ENCODE data around the gene DTX4.

DNA sequence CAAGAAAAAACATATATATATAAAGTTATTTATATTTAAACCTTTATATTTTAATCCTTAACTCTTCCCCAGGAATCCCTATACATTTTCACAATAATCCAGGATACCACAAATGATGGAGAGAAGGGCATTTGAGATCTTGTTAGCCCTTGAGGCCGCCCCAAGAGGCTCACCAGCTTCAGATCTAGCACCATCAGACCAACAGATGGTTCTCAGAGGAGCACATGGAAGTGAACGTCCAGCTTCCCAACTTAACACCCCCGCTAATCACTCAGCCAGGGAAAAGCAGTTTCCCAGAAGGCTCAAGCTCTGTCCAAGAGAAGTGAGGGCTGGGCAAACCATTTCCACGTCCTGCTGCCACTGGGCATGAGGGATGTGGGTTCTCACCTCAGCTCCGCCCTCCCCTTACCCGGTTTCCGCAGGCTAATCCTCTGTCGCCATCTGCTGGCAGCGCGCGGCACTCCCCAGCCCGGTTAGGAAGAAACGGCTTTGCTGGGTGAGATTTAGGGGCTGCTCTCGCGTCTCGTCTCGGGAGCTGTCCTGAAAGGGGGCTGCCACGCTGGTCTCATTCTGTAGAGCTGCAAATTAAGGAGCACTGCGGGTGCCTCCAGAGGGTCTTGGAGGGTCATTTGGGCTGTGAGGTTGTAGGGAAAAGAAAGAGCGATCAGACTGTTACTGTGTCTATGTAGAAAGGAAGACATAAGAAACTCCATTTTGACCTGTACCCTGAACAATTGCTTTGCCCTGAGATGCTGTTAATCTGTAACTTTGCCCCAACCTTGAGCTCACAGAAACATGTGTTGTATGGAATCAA, 36.1 kb upstream of the DTX4 start:
- TF ChIP-seq, protein P1, sequence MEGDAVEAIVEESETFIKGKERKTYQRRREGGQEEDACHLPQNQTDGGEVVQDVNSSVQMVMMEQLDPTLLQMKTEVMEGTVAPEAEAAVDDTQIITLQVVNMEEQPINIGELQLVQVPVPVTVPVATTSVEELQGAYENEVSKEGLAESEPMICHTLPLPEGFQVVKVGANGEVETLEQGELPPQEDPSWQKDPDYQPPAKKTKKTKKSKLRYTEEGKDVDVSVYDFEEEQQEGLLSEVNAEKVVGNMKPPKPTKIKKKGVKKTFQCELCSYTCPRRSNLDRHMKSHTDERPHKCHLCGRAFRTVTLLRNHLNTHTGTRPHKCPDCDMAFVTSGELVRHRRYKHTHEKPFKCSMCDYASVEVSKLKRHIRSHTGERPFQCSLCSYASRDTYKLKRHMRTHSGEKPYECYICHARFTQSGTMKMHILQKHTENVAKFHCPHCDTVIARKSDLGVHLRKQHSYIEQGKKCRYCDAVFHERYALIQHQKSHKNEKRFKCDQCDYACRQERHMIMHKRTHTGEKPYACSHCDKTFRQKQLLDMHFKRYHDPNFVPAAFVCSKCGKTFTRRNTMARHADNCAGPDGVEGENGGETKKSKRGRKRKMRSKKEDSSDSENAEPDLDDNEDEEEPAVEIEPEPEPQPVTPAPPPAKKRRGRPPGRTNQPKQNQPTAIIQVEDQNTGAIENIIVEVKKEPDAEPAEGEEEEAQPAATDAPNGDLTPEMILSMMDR (IDR thresholded peaks at IDR 0.05), result peak; percentile 99
- TF ChIP-seq POLR2AphosphoS5 (IDR thresholded peaks at IDR 0.05; ENCODE audit: low read depth, low read length), result no peak
- no peak for TF ChIP-seq SIN3A (IDR thresholded peaks at IDR 0.05; ENCODE audit: borderline replicate concordance, insufficient read depth, low read depth, low read length)
- TF ChIP-seq, protein P2, sequence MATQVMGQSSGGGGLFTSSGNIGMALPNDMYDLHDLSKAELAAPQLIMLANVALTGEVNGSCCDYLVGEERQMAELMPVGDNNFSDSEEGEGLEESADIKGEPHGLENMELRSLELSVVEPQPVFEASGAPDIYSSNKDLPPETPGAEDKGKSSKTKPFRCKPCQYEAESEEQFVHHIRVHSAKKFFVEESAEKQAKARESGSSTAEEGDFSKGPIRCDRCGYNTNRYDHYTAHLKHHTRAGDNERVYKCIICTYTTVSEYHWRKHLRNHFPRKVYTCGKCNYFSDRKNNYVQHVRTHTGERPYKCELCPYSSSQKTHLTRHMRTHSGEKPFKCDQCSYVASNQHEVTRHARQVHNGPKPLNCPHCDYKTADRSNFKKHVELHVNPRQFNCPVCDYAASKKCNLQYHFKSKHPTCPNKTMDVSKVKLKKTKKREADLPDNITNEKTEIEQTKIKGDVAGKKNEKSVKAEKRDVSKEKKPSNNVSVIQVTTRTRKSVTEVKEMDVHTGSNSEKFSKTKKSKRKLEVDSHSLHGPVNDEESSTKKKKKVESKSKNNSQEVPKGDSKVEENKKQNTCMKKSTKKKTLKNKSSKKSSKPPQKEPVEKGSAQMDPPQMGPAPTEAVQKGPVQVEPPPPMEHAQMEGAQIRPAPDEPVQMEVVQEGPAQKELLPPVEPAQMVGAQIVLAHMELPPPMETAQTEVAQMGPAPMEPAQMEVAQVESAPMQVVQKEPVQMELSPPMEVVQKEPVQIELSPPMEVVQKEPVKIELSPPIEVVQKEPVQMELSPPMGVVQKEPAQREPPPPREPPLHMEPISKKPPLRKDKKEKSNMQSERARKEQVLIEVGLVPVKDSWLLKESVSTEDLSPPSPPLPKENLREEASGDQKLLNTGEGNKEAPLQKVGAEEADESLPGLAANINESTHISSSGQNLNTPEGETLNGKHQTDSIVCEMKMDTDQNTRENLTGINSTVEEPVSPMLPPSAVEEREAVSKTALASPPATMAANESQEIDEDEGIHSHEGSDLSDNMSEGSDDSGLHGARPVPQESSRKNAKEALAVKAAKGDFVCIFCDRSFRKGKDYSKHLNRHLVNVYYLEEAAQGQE (IDR thresholded peaks at IDR 0.05; ENCODE audit: insufficient read depth in 1 of 2, low read depth in 2 of 2, low read length in 1 of 2), result no peak
- TF ChIP-seq TCF7L2 (IDR thresholded peaks at IDR 0.05; ENCODE audit: low read depth, low read length), result no peak
